ENCODE measurements around the gene HDGFL1. TPM values are rescaled to one million over a fixed set of nuclear protein-coding genes. Genes with fewer than 3 reads are reported as not detected.

The HDGFL1 gene
- total RNA-seq, 1 experiment from 2014 or later: not detected

- H3K27me3 ChIP-seq (replicated peaks): no peaks in the 10 kb centered on the region
- H3K4me3 ChIP-seq: no peak overlapping the region
- no peak overlapping the region for H3K27ac ChIP-seq
- no peak for DNase-seq (ENCODE audit: low read depth in 1 of 2, low spot score in 2 of 2)
- no peaks in the 10 kb centered on the region for H3K9me3 ChIP-seq (replicated peaks)
- H3K36me3 ChIP-seq: no peaks in the 10 kb centered on the region
- H3K4me1 ChIP-seq (replicated peaks): no peaks in the 10 kb centered on the region
Measured at GRCh38 chr6:22570185-22570551, 802 bp downstream of the HDGFL1 start.

- Histone ChIP-seq H3K4me3 (no peak overlapping the region), H3K27me3 (replicated peaks) (no peaks in the 10 kb centered on the region), H3K27ac (no peak overlapping the region), H3K36me3 (no peaks in the 10 kb centered on the region), H3K4me1 (replicated peaks) (peaks cover 14% of the 10 kb centered on the region), H3K9me3 (replicated peaks) (no peaks in the 10 kb centered on the region)
- DNase-seq (ENCODE audit: low read depth in 1 of 2, low spot score in 2 of 2): peak in 1 of 2 experiments; percentile 30
Measured at GRCh38 chr6:22575190-22575589, 5.8 kb downstream of the HDGFL1 start.

GRCh38 chr6:22579439-22579838 is 10.1 kb downstream of the HDGFL1 start:
- Histone ChIP-seq H3K9me3 (replicated peaks) (no peaks in the 10 kb centered on the region), H3K27ac (no peak overlapping the region), H3K36me3 (no peaks in the 10 kb centered on the region), H3K4me3 (no peak overlapping the region), H3K4me1 (replicated peaks) (peaks cover 14% of the 10 kb centered on the region), H3K27me3 (replicated peaks) (no peaks in the 10 kb centered on the region)
- DNase-seq (ENCODE audit: low read depth in 1 of 2, low spot score in 2 of 2): no peak

DNA sequence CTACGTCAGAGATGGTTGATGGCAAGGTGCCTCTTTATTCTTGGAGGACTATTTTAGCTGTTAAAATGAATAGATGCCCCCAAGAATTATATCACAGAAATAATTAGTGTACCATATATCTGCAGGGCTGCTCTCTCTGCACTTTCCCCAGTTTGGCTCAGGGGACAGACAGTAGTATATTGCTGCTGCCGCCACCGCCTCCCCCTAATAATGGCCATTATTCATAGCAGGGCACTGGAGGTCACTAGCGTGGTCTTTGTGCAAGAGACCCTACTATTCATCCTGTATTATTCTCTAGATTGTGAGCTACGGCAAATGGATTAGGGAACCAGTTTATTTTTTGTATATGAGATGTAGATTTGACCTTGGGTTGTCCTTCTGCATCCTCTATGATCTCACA is 11.0 kb downstream of the HDGFL1 start:
- Histone ChIP-seq H3K4me3 (no peak overlapping the region), H3K4me1 (replicated peaks) (peaks cover 14% of the 10 kb centered on the region), H3K27ac (no peak overlapping the region), H3K27me3 (replicated peaks) (no peaks in the 10 kb centered on the region), H3K9me3 (replicated peaks) (no peaks in the 10 kb centered on the region), H3K36me3 (no peaks in the 10 kb centered on the region)
- DNase-seq (ENCODE audit: low read depth in 1 of 2, low spot score in 2 of 2): no peak

DNA sequence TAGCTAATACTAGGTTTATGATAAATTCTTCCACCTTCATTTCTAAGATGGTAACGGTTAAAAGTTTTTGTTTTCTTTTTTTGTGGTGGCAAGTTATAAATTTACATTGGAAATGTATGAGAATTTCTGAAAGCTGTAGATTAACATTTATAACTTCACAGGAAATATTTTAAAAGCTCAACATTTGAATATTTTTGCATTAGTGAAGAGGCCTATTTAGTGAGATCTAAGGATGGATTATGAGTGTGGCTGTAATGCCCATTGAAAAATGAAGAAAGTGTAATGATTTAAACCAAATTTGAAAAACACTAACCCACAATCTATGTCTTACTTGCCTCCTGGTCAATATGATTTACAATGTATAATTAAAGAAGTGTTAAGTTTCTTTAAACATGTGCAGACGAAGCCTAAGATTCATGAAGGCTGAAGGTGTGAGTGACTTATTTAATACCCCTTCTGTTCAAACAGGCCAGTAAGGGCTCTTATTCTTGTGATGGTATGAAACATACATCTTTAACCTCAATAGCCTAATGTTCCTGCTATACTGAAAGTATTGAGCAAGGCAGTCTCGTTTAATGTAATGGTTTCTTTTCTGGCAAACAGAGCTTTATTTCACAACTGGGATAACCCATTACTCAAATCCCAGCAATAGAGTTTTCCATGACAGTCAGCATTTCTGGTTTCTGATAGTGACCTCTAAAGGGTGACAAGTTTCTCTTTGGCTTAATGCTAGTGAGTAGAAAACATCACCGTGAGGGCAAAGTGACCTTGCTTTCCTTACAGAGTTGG is 13.2 kb downstream of the HDGFL1 start:
- H3K4me3 ChIP-seq: no peak overlapping the region
- H3K27me3 ChIP-seq (replicated peaks): no peaks in the 10 kb centered on the region
- no peak for DNase-seq (ENCODE audit: low read depth in 1 of 2, low spot score in 2 of 2)
- no peaks in the 10 kb centered on the region for H3K36me3 ChIP-seq
- H3K4me1 ChIP-seq (replicated peaks): no peaks in the 10 kb centered on the region
- no peak overlapping the region for H3K27ac ChIP-seq
- H3K9me3 ChIP-seq (replicated peaks): no peaks in the 10 kb centered on the region

DNA sequence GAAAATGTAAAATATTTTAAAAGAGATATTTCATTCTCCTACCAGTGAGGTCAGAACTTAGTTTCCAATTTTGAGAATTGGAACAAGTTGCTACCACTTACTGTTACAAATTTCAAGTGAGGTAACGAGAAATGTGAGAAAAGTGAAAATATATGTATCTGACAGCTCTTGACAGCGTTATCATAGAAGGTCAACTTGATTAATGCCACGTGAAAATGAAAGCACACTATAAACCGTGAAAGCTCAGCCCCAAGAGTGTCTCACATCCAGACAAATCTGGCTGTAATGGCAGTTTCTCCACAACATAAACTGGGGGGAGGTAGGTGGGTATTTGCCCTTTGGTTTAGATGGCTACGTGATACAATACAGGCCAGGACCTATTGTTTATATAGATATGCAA is 13.9 kb downstream of the HDGFL1 start:
- Histone ChIP-seq H3K9me3 (replicated peaks) (no peaks in the 10 kb centered on the region), H3K27me3 (replicated peaks) (no peaks in the 10 kb centered on the region), H3K4me3 (no peak overlapping the region), H3K36me3 (no peaks in the 10 kb centered on the region), H3K27ac (no peak overlapping the region), H3K4me1 (replicated peaks) (no peaks in the 10 kb centered on the region)
- DNase-seq (ENCODE audit: low read depth in 1 of 2, low spot score in 2 of 2): no peak

DNA sequence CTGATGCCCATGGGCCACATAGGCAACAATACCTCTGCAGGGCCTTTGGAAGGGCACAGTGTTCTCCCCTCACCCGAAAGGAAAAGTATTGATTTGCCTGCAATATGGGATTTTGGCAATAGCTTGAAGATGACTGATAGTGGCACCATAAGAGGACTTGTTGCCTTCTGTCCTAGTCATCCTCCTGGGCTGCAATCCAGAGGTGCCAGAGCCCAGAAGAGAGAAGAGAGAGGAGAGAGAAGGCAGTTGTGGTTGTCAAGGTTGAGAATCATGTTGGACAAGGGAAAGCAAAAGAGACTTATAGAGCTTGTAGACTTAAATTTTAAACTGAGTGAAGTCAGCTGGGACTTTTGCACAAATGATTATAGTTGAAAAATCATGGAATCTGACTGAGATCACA is 14.6 kb downstream of the HDGFL1 start:
- Histone ChIP-seq H3K4me1 (replicated peaks) (no peaks in the 10 kb centered on the region), H3K27ac (no peak overlapping the region), H3K4me3 (no peak overlapping the region), H3K9me3 (replicated peaks) (no peaks in the 10 kb centered on the region), H3K27me3 (replicated peaks) (no peaks in the 10 kb centered on the region), H3K36me3 (no peaks in the 10 kb centered on the region)
- no peak for DNase-seq (ENCODE audit: low read depth in 1 of 2, low spot score in 2 of 2)

GRCh38 chr6:22589118-22589517 is 19.8 kb downstream of the HDGFL1 start:
- Histone ChIP-seq H3K27ac (no peak overlapping the region), H3K4me3 (no peak overlapping the region)
- no peak for DNase-seq (ENCODE audit: low read depth in 1 of 2, low spot score in 2 of 2)

DNA sequence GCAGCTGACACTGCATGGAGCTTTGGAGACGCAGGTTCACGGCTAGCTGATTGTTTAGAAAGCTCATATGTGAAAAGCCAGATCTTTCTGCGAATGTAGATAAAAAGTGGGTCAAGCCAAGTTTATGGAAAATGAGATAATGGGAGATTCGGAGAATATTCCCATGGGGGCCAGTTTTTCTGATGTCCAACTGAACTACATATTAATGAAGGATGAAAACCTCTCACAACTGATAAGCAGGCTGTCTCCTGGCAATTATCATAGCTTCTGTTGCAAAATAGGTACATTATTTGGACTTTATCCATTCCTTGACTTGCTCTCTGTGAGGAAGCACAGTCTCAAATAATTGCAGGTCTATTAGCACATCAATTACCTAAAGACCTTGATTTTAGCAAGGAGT is 21.1 kb downstream of the HDGFL1 start:
- no peak for DNase-seq (ENCODE audit: low read depth in 1 of 2, low spot score in 2 of 2)
- no peak overlapping the region for H3K27ac ChIP-seq

More at GRCh38 chr6:22589118-22589517, 19.8 kb downstream of the HDGFL1 start:
- Histone ChIP-seq H3K4me1 (replicated peaks) (no peaks in the 10 kb centered on the region), H3K36me3 (no peaks in the 10 kb centered on the region), H3K27me3 (replicated peaks) (no peaks in the 10 kb centered on the region; the same call in 1 of the 2 replicates), H3K9me3 (replicated peaks) (no peaks in the 10 kb centered on the region)

DNA sequence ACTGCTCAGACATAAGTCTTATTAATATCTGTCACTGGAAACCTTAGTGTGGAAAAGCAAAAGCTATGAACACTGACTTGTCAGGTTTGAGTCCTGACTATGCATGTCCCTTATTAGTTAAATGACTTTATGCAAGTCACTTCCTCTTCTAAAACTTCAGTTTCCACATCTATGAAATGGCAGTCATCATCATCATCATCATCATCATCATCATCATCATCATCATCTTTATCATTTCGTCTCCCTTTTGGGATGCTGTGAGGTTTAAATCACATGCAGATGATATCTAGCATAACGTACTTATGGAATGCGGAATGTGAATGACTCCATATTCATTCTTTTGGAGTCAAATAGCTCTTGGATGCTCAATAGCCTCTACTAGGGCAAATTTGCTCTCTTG is 24.5 kb downstream of the HDGFL1 start:
- Histone ChIP-seq H3K4me3 (no peak overlapping the region), H3K36me3 (no peaks in the 10 kb centered on the region), H3K9me3 (replicated peaks) (no peaks in the 10 kb centered on the region), H3K4me1 (replicated peaks) (no peaks in the 10 kb centered on the region), H3K27ac (no peak overlapping the region), H3K27me3 (replicated peaks) (no peaks in the 10 kb centered on the region; the same call in 1 of the 2 replicates)
- no peak for DNase-seq (ENCODE audit: low read depth in 1 of 2, low spot score in 2 of 2)

More for the DNA sequence above, 21.1 kb downstream of the HDGFL1 start:
- Histone ChIP-seq H3K4me1 (replicated peaks) (no peaks in the 10 kb centered on the region), H3K36me3 (no peaks in the 10 kb centered on the region), H3K27me3 (replicated peaks) (no peaks in the 10 kb centered on the region; the same call in 1 of the 2 replicates), H3K4me3 (no peak overlapping the region), H3K9me3 (replicated peaks) (no peaks in the 10 kb centered on the region)

GRCh38 chr6:22596011-22596410 is 26.6 kb downstream of the HDGFL1 start:
- Histone ChIP-seq H3K4me1 (replicated peaks) (no peaks in the 10 kb centered on the region), H3K27me3 (replicated peaks) (no peaks in the 10 kb centered on the region; the same call in 1 of the 2 replicates), H3K27ac (no peak overlapping the region), H3K36me3 (no peaks in the 10 kb centered on the region), H3K4me3 (no peak overlapping the region), H3K9me3 (replicated peaks) (no peaks in the 10 kb centered on the region)
- no peak for DNase-seq (ENCODE audit: low read depth in 1 of 2, low spot score in 2 of 2)

DNA sequence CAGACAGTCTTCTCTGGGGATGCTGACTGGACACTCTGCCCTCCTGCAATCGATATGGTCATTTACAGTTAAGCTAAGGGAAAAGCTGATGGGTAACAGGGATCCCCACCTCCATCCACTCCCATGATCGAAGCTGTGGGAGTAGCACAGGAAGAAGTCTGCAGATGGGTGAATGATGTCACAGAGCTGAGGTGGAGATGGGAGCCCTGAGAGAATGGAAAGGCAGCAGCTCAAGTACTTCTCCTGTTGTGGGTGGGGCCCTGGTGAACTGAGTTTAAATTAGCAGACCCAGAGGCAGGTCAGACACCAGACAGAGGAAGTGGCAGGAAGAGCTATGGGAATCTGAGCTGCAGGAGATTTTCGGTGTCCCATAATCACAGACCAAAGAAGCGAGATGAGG is 29.0 kb downstream of the HDGFL1 start:
- H3K36me3 ChIP-seq: no peaks in the 10 kb centered on the region

GRCh38 chr6:22600059-22600458 is 30.7 kb downstream of the HDGFL1 start:
- no peak overlapping the region for H3K4me3 ChIP-seq
- H3K9me3 ChIP-seq (replicated peaks): no peaks in the 10 kb centered on the region
- DNase-seq (ENCODE audit: low read depth in 1 of 2, low spot score in 2 of 2): no peak
- no peaks in the 10 kb centered on the region for H3K27me3 ChIP-seq (replicated peaks)
- no peaks in the 10 kb centered on the region for H3K36me3 ChIP-seq
- H3K4me1 ChIP-seq (replicated peaks): no peaks in the 10 kb centered on the region
- no peak overlapping the region for H3K27ac ChIP-seq

More for the DNA sequence above, 29.0 kb downstream of the HDGFL1 start:
- Histone ChIP-seq H3K4me3 (no peak overlapping the region), H3K4me1 (replicated peaks) (no peaks in the 10 kb centered on the region), H3K27ac (no peak overlapping the region), H3K9me3 (replicated peaks) (no peaks in the 10 kb centered on the region), H3K27me3 (replicated peaks) (no peaks in the 10 kb centered on the region)
- no peak for DNase-seq (ENCODE audit: low read depth in 1 of 2, low spot score in 2 of 2)

- no peak overlapping the region for H3K4me3 ChIP-seq
- H3K4me1 ChIP-seq (replicated peaks): no peaks in the 10 kb centered on the region
- no peaks in the 10 kb centered on the region for H3K27me3 ChIP-seq (replicated peaks)
- no peak overlapping the region for H3K27ac ChIP-seq
- H3K9me3 ChIP-seq (replicated peaks): no peaks in the 10 kb centered on the region
- no peak for DNase-seq (ENCODE audit: low read depth in 1 of 2, low spot score in 2 of 2)
- H3K36me3 ChIP-seq: no peaks in the 10 kb centered on the region
Measured at GRCh38 chr6:22601984-22602383, 32.6 kb downstream of the HDGFL1 start.

DNA sequence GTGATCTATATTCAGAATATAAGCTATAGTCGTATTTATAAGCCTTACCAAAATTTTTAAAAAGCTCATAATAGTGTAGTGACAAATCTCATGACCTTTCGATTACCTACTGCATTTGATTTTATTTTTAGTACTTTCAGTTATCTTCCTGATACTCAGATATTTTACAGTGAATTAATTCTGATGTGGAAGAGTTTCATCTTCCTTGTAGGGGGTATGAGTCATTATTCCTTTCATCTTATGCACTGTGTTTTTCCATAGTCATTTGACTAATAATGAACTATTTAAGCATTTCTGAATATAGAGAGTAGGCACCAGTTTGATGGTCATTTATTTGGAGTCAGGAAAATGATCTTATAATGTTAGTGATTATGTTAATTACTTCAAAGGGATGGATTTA is 36.4 kb downstream of the HDGFL1 start:
- H3K4me1 ChIP-seq (replicated peaks): no peaks in the 10 kb centered on the region
- no peak overlapping the region for H3K27ac ChIP-seq
- DNase-seq (ENCODE audit: low read depth in 1 of 2, low spot score in 2 of 2): no peak
- H3K9me3 ChIP-seq (replicated peaks): no peaks in the 10 kb centered on the region
- no peak overlapping the region for H3K4me3 ChIP-seq
- H3K36me3 ChIP-seq: no peaks in the 10 kb centered on the region
- no peaks in the 10 kb centered on the region for H3K27me3 ChIP-seq (replicated peaks)
